Endodermal cell (in vitro differentiated cells): ENCODE results near the gene PCDH19. TPM values are rescaled to one million over a fixed set of nuclear protein-coding genes. Genes with fewer than 3 reads are reported as not detected.

Experiments used
- DNase-seq: peaks from one replicate; pipeline ENCODE4 v3.0.0-alpha.2; 2017
- H3K27ac ChIP-seq: 2 replicates; pipeline ENCODE4 v1.5.1; 2013; ENCODE audit warnings: mild to moderate bottlenecking, low read depth, low read length, moderate library complexity
- H3K27me3 ChIP-seq: 2 replicates; pipeline ENCODE4 v1.6.1; 2013; ENCODE audit warnings: mild to moderate bottlenecking, low read length, moderate library complexity; ENCODE audit not compliant: insufficient read depth, control insufficient read depth, poor library complexity, severe bottlenecking
- H3K36me3 ChIP-seq: 2 replicates; pipeline ENCODE4 v1.7.0; 2013; ENCODE audit warnings: mild to moderate bottlenecking, low read length, moderate library complexity; ENCODE audit not compliant: control insufficient read depth, insufficient read depth
- H3K4me1 ChIP-seq: one replicate; pipeline ENCODE4 v1.7.0; 2013; ENCODE audit warnings: low read length; ENCODE audit not compliant: control insufficient read depth, insufficient read depth
- H3K4me3 ChIP-seq: 2 replicates; pipeline ENCODE4 v1.5.1; 2013; ENCODE audit warnings: mild to moderate bottlenecking, low read length, moderate library complexity
- H3K9ac ChIP-seq: 2 replicates; pipeline ENCODE4 v1.6.1; 2013; ENCODE audit warnings: mild to moderate bottlenecking, low read length, moderate library complexity; ENCODE audit not compliant: poor library complexity, severe bottlenecking; ENCODE audit errors: extremely low read depth
- H3K9me3 ChIP-seq: 2 replicates; pipeline ENCODE4 v1.6.1; 2013; ENCODE audit warnings: mild to moderate bottlenecking, low read length, moderate library complexity; ENCODE audit not compliant: control insufficient read depth
- H3K27ac Mint-ChIP-seq: 2 replicates; pipeline ENCODE4 v1.8.0; 2020; ENCODE audit warnings: mixed read lengths
- H3K27me3 Mint-ChIP-seq: 2 replicates; pipeline ENCODE4 v1.8.0; 2021; ENCODE audit warnings: mild to moderate bottlenecking, mixed read lengths; ENCODE audit not compliant: insufficient read depth
- H3K36me3 Mint-ChIP-seq: 2 replicates; pipeline ENCODE4 v1.8.0; 2020; ENCODE audit warnings: low read depth, mixed read lengths
- H3K4me1 Mint-ChIP-seq: 2 replicates; pipeline ENCODE4 v1.8.0; 2020; ENCODE audit warnings: mixed read lengths
- H3K4me3 Mint-ChIP-seq: 2 replicates; pipeline ENCODE4 v1.8.0; 2020; ENCODE audit warnings: mild to moderate bottlenecking, moderate library complexity, mixed read lengths
- H3K9me3 Mint-ChIP-seq: 2 replicates; pipeline ENCODE4 v1.8.0; 2020; ENCODE audit warnings: mild to moderate bottlenecking, mixed read lengths
- CTCF ChIP-seq: fragments of 200-600 bp; sonication (generic); conservative IDR thresholded peaks from 2 replicates; pipeline ENCODE4 v1.5.0; 2021; ENCODE audit warnings: antibody characterized with exemption, mild to moderate bottlenecking
- WGBS, 2 experiments: methylation state at CpG; one replicate each; pipeline versions ENCODE4 v1.1.5 to v1.1.7; 2013; ENCODE audit warnings: missing lambda C conversion rate in 2 of 2, mixed read lengths in 1 of 2; ENCODE audit not compliant: insufficient coverage in 1 of 2, insufficient read length in 1 of 2; 5-methylcytosine and 5-hydroxymethylcytosine counted together
- total RNA-seq, 2 donors: library from RNA; stranded (reverse); fragmentation: NEBNext Ultra II Directional in 1 of 2; extraction: Animal tissue kit (Norgen Biotek cat#: 25700) in 1 of 2; gene quantifications; 2 replicates in 1 of 2; 3 replicates in 1 of 2; pipeline ENCODE4 v1.2.1, GENCODE V29; 2021

The PCDH19 gene
- total RNA-seq, 2 donors from 2014 or later, result 0.20 to 1.5 TPM

- Mint-ChIP-seq H3K27ac (no peak overlapping the region), H3K9me3 (peaks cover 6% of the 10 kb centered on the region), H3K4me1 (no peaks in the 10 kb centered on the region), H3K36me3 (no peaks in the 10 kb centered on the region), H3K27me3 (no peaks in the 10 kb centered on the region), H3K4me3 (no peak overlapping the region)
- 88% methylated on average over 2 of the region's 3 CpGs; no CpG with 5 or more reads in 1 of the 2 experiments for WGBS, 2 experiments
- no peaks in the 10 kb centered on the region for H3K4me1 ChIP-seq
- no peak for DNase-seq
- no peak for TF ChIP-seq CTCF
- H3K4me3 ChIP-seq, result no peak overlapping the region
- H3K27ac ChIP-seq, result no peak overlapping the region
- H3K27me3 ChIP-seq, result no peaks in the 10 kb centered on the region
- no peak overlapping the region for H3K9ac ChIP-seq
- H3K9me3 ChIP-seq, result no peaks in the 10 kb centered on the region
- H3K36me3 ChIP-seq, result no peaks in the 10 kb centered on the region
Observed at GRCh38 chrX:100274916-100275315, 135.2 kb downstream of the PCDH19 start.

GRCh38 chrX:100265179-100265578, 144.9 kb downstream of the PCDH19 start:
- H3K36me3 ChIP-seq, result no peaks in the 10 kb centered on the region
- no peak for DNase-seq
- TF ChIP-seq CTCF, result no peak
- no peaks in the 10 kb centered on the region for H3K27me3 ChIP-seq
- no peaks in the 10 kb centered on the region for H3K9me3 ChIP-seq
- no peak overlapping the region for H3K9ac ChIP-seq
- Mint-ChIP-seq H3K27me3 (peaks cover 3% of the 10 kb centered on the region), H3K9me3 (peaks cover 5% of the 10 kb centered on the region), H3K4me1 (no peaks in the 10 kb centered on the region), H3K4me3 (no peak overlapping the region), H3K36me3 (no peaks in the 10 kb centered on the region), H3K27ac (no peak overlapping the region)
- H3K27ac ChIP-seq, result no peak overlapping the region
- H3K4me1 ChIP-seq, result no peaks in the 10 kb centered on the region
- no peak overlapping the region for H3K4me3 ChIP-seq

GRCh38 chrX:100264200-100264599, 145.9 kb downstream of the PCDH19 start:
- H3K27ac ChIP-seq, result no peak overlapping the region
- Mint-ChIP-seq H3K4me3 (no peak overlapping the region), H3K4me1 (no peaks in the 10 kb centered on the region), H3K9me3 (peaks cover 5% of the 10 kb centered on the region), H3K27ac (no peak overlapping the region), H3K36me3 (no peaks in the 10 kb centered on the region), H3K27me3 (peaks cover 2% of the 10 kb centered on the region)
- no peaks in the 10 kb centered on the region for H3K27me3 ChIP-seq
- H3K4me1 ChIP-seq, result no peaks in the 10 kb centered on the region
- no peaks in the 10 kb centered on the region for H3K9me3 ChIP-seq
- H3K4me3 ChIP-seq, result no peak overlapping the region
- no peak for DNase-seq
- no peaks in the 10 kb centered on the region for H3K36me3 ChIP-seq
- no CpG with 5 or more reads among the region's 2 CpGs for WGBS, 2 experiments
- TF ChIP-seq CTCF, result no peak
- no peak overlapping the region for H3K9ac ChIP-seq
